LNCaP clone FGC (cell line): Measurements from ENCODE around the gene IP6K3.

Experiments
- DNase-seq: peaks from one replicate; pipeline ENCODE4 v3.0.0-alpha.2; 2011; ENCODE audit warnings: low read depth
- H3K4me3 ChIP-seq: 2 replicates; pipeline ENCODE4 v1.5.1; 2011; ENCODE audit warnings: mild to moderate bottlenecking, low read depth, low read length, control low read depth
- CTCF ChIP-seq: IDR thresholded peaks from 2 replicates; pipeline ENCODE4 v1.5.1; 2012; ENCODE audit warnings: mild to moderate bottlenecking; ENCODE audit not compliant: control insufficient read depth, insufficient read depth; ENCODE audit errors: extremely low read depth

The IP6K3 gene

GRCh38 chr6:33746651-33747100 is at the start of gene IP6K3:
Gene IP6K3 (minus strand): TSS chr6:33746905. CDS start chr6:33735476, 11,429 bp downstream.
- DNase-seq = no peak
- no peak for TF ChIP-seq CTCF
- H3K4me3 ChIP-seq = no peak within 1 kb of the TSS

- DNase-seq = no peak
- no peak for TF ChIP-seq CTCF
- no peak overlapping the region for H3K4me3 ChIP-seq
Observed at GRCh38 chr6:33794910-33795623, 48.4 kb upstream of the IP6K3 start.

- no peak for DNase-seq
- TF ChIP-seq CTCF = no peak
- H3K4me3 ChIP-seq = no peak overlapping the region
Observed at GRCh38 chr6:33792981-33793380, 46.3 kb upstream of the IP6K3 start.

GRCh38 chr6:33791620-33792019 is 44.9 kb upstream of the IP6K3 start:
- no peak for DNase-seq

GRCh38 chr6:33790910-33791309 is 44.2 kb upstream of the IP6K3 start:
- no peak overlapping the region for H3K4me3 ChIP-seq
- no peak for DNase-seq
- no peak for TF ChIP-seq CTCF

More at GRCh38 chr6:33791620-33792019, 44.9 kb upstream of the IP6K3 start:
- no peak overlapping the region for H3K4me3 ChIP-seq
- no peak for TF ChIP-seq CTCF

- TF ChIP-seq CTCF = no peak
- H3K4me3 ChIP-seq = no peak overlapping the region
- DNase-seq = no peak
Observed at GRCh38 chr6:33790379-33790778, 43.7 kb upstream of the IP6K3 start.

GRCh38 chr6:33789550-33789895 is 42.8 kb upstream of the IP6K3 start:
- no peak for DNase-seq
- no peak for TF ChIP-seq CTCF
- H3K4me3 ChIP-seq = peak overlapping the region; percentile 67
